Measurements from ENCODE around the gene C9orf72. TPM values are rescaled to one million over a fixed set of nuclear protein-coding genes. Genes with fewer than 3 reads are reported as not detected.

C9orf72 gene
- total RNA-seq, 1 donor from 2014 or later: 10.2 TPM

- TF ChIP-seq CTCF (IDR thresholded peaks at IDR 0.05): no peak
- no peaks in the 10 kb centered on the region for H3K36me3 Mint-ChIP-seq (ENCODE audit: unreplicated experiment)
- no peaks in the 10 kb centered on the region for H3K9me3 Mint-ChIP-seq (ENCODE audit: unreplicated experiment)
- peak overlapping the region; percentile 83 for H3K27ac Mint-ChIP-seq (ENCODE audit: unreplicated experiment)
- DNase-seq (ENCODE audit: extremely low spot score, unreplicated experiment): no peak
- H3K4me1 Mint-ChIP-seq (ENCODE audit: unreplicated experiment): peaks cover 18% of the 10 kb centered on the region
- H3K27me3 Mint-ChIP-seq (ENCODE audit: unreplicated experiment): peaks cover 7% of the 10 kb centered on the region
- peak overlapping the region; percentile 97 for H3K4me3 Mint-ChIP-seq (ENCODE audit: unreplicated experiment)
Observed at GRCh38 chr9:27572061-27572460, 1.2 kb downstream of the C9orf72 start.

- no peak for TF ChIP-seq CTCF (IDR thresholded peaks at IDR 0.05)
- peaks cover 7% of the 10 kb centered on the region for H3K27me3 Mint-ChIP-seq (ENCODE audit: unreplicated experiment)
- H3K27ac Mint-ChIP-seq (ENCODE audit: unreplicated experiment): no peak overlapping the region
- no peak for DNase-seq (ENCODE audit: extremely low spot score, unreplicated experiment)
- H3K36me3 Mint-ChIP-seq (ENCODE audit: unreplicated experiment): peaks cover 2% of the 10 kb centered on the region
- H3K4me3 Mint-ChIP-seq (ENCODE audit: unreplicated experiment): no peak overlapping the region
- peaks cover 18% of the 10 kb centered on the region for H3K4me1 Mint-ChIP-seq (ENCODE audit: unreplicated experiment)
- no peaks in the 10 kb centered on the region for H3K9me3 Mint-ChIP-seq (ENCODE audit: unreplicated experiment)
Observed at GRCh38 chr9:27571011-27571410, 2.3 kb downstream of the C9orf72 start.

GRCh38 chr9:27569406-27569805, 3.9 kb downstream of the C9orf72 start:
- H3K9me3 Mint-ChIP-seq (ENCODE audit: unreplicated experiment): no peaks in the 10 kb centered on the region
- H3K4me3 Mint-ChIP-seq (ENCODE audit: unreplicated experiment): no peak overlapping the region

GRCh38 chr9:27566118-27566517, 7.2 kb downstream of the C9orf72 start:
- H3K36me3 Mint-ChIP-seq (ENCODE audit: unreplicated experiment): peaks cover 19% of the 10 kb centered on the region
- no peak overlapping the region for H3K27ac Mint-ChIP-seq (ENCODE audit: unreplicated experiment)
- H3K4me1 Mint-ChIP-seq (ENCODE audit: unreplicated experiment): no peaks in the 10 kb centered on the region
- H3K9me3 Mint-ChIP-seq (ENCODE audit: unreplicated experiment): no peaks in the 10 kb centered on the region
- no peak overlapping the region for H3K4me3 Mint-ChIP-seq (ENCODE audit: unreplicated experiment)
- DNase-seq (ENCODE audit: extremely low spot score, unreplicated experiment): no peak
- no peak for TF ChIP-seq CTCF (IDR thresholded peaks at IDR 0.05)
- H3K27me3 Mint-ChIP-seq (ENCODE audit: unreplicated experiment): no peaks in the 10 kb centered on the region

More at GRCh38 chr9:27569406-27569805, 3.9 kb downstream of the C9orf72 start:
- TF ChIP-seq CTCF (IDR thresholded peaks at IDR 0.05): no peak
- H3K4me1 Mint-ChIP-seq (ENCODE audit: unreplicated experiment): peaks cover 15% of the 10 kb centered on the region
- H3K27ac Mint-ChIP-seq (ENCODE audit: unreplicated experiment): no peak overlapping the region
- no peaks in the 10 kb centered on the region for H3K27me3 Mint-ChIP-seq (ENCODE audit: unreplicated experiment)
- peaks cover 13% of the 10 kb centered on the region for H3K36me3 Mint-ChIP-seq (ENCODE audit: unreplicated experiment)
- no peak for DNase-seq (ENCODE audit: extremely low spot score, unreplicated experiment)

GRCh38 chr9:27565696-27566095, 7.6 kb downstream of the C9orf72 start:
- Mint-ChIP-seq H3K4me3 (ENCODE audit: unreplicated experiment) (no peak overlapping the region), H3K27ac (ENCODE audit: unreplicated experiment) (no peak overlapping the region), H3K36me3 (ENCODE audit: unreplicated experiment) (peaks cover 19% of the 10 kb centered on the region), H3K4me1 (ENCODE audit: unreplicated experiment) (no peaks in the 10 kb centered on the region), H3K9me3 (ENCODE audit: unreplicated experiment) (no peaks in the 10 kb centered on the region), H3K27me3 (ENCODE audit: unreplicated experiment) (no peaks in the 10 kb centered on the region)
- no peak for DNase-seq (ENCODE audit: extremely low spot score, unreplicated experiment)
- TF ChIP-seq CTCF (IDR thresholded peaks at IDR 0.05): no peak
